Transverse colon (tissue), 3 donors: ENCODE results near the gene FLVCR2.

Experiments used
- EP300 ChIP-seq: sonication (generic); formaldehyde crosslinking; IDR thresholded peaks from one replicate; pipeline ENCODE4 v1.6.1; 2017; ENCODE audit warnings: antibody characterized with exemption, low read depth
- POLR2A ChIP-seq: fragments of 450-650 bp; IDR thresholded peaks from one replicate; pipeline ENCODE4 v1.6.1; 2016; ENCODE audit warnings: antibody characterized with exemption, mild to moderate bottlenecking, moderate library complexity
- TF ChIP-seq, protein P1 (sequence below), 5 experiments: fragments of 200-600 bp in 3 of 5; fragments of 450-650 bp in 2 of 5; sonication (generic) in 3 of 5; IDR thresholded peaks; 1 replicate in 2 of 5; 2 replicates in 3 of 5; pipeline ENCODE4 v1.5.1; 2016 to 2017; ENCODE audit warnings: antibody characterized with exemption in 5 of 5, inconsistent platforms in 3 of 5, mild to moderate bottlenecking in 2 of 5, moderate library complexity in 1 of 5

DNA sequence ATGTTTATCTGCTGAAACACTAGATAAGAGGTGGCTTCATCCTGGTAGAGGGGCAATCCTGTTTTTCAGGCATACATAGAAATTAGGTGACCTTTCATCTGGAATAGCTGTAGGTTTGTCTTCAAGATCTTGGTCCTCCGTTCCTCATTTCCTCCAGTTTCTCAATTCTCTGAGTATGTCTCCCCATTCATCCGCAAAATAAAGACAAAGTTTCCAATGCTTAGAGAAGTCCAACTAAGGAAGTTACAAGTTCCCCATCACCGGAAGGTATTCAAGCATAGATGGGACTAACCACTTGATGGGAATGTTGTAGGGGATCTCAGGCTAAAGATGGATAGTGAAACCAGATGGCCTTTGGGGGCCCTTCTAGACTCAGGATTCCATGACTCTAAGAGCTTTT is 48.0 kb downstream of the FLVCR2 start:
- TF ChIP-seq POLR2A = no peak
- TF ChIP-seq, protein P1, sequence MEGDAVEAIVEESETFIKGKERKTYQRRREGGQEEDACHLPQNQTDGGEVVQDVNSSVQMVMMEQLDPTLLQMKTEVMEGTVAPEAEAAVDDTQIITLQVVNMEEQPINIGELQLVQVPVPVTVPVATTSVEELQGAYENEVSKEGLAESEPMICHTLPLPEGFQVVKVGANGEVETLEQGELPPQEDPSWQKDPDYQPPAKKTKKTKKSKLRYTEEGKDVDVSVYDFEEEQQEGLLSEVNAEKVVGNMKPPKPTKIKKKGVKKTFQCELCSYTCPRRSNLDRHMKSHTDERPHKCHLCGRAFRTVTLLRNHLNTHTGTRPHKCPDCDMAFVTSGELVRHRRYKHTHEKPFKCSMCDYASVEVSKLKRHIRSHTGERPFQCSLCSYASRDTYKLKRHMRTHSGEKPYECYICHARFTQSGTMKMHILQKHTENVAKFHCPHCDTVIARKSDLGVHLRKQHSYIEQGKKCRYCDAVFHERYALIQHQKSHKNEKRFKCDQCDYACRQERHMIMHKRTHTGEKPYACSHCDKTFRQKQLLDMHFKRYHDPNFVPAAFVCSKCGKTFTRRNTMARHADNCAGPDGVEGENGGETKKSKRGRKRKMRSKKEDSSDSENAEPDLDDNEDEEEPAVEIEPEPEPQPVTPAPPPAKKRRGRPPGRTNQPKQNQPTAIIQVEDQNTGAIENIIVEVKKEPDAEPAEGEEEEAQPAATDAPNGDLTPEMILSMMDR (IDR thresholded peaks at IDR 0.05) = no peak
- TF ChIP-seq EP300 = no peak
